Measurements from ENCODE around the gene MASP2. TPM values are rescaled to one million over a fixed set of nuclear protein-coding genes. Genes with fewer than 3 reads are reported as not detected.

The MASP2 gene
- total RNA-seq (2022; extraction: Qiagen RNA extraction; ENCODE audit: low read depth) = 0.08 to 0.30 TPM (median 0.09 TPM) in 5 replicates

GRCh38 chr1:11046625-11047365, at the start of gene MASP2:
MASP2 (minus strand) TSS chr1:11047239; CDS start chr1:11047207, 32 bp downstream.

GRCh38 chr1:11059968-11060830, 13.2 kb upstream of the MASP2 start, which contains the start of gene SRM:
SRM (minus strand) TSS chr1:11060018; CDS start chr1:11059943, 75 bp downstream.

DNA sequence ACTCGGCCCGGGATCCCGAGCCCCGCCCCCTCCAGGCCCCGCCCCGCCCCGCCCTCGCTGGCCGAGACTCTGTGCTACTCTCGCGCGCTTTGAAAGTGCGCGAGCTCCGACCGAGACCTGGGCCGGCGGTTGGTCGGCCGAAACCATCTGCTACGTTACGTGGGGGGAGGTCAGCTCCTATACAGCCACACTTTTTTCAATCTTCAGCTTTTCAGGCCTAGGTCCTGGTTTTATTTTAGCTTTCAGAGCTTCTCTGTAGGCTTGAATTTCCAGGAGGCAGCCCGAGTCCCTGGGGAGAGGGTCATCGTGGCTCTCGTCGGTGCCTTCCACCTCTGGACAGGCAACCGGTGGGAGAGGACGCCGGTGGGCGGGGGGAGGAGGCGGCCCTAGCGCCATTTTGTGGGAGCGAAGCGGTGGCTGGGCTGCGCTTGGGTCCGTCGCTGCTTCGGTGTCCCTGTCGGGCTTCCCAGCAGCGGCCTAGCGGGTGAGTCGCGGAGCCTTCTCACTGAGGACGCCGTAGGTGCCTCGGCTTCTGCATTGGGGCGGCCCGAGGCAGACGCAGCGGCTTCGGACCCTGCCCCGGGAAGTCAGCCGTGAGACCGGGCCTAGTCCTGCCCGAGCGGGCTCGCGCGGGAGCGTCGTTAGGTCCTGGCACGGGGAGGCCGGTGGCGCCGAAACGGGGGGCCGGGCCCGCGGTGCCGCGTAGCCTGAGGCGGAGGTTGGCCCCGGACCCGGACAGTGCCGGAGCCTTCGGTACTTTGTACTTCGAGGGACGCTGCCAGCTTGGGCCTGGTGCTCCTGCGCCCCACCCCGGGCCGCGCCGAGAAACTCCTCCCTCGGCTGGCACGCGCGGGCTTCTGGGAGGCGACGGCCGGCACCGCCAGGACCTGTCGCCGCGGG, 34.5 kb downstream of the MASP2 start, which contains the start of gene TARDBP:
Gene TARDBP, plus strand, starts transcription at position 395 of the 900 bp plus-strand sequence. CDS start 1,074 bp downstream, outside the sequence.

Other genes with a start within 250 kb of the MASP2 start
- 148 to 218 TPM (median 193 TPM) in 5 replicates for gene TARDBP, start 34.6 kb downstream of the MASP2 start, total RNA-seq (2022; extraction: Qiagen RNA extraction; ENCODE audit: low read depth)
- 134 to 228 TPM (median 214 TPM) in 5 replicates for gene SRM, start 12.8 kb upstream of the MASP2 start, total RNA-seq (2022; extraction: Qiagen RNA extraction; ENCODE audit: low read depth)
- 35.8 to 37.5 TPM (median 36.4 TPM) in 5 replicates for gene EXOSC10, start 52.6 kb upstream of the MASP2 start, total RNA-seq (2022; extraction: Qiagen RNA extraction; ENCODE audit: low read depth)
- gene ANGPTL7, start 142.1 kb upstream of the MASP2 start, total RNA-seq (2022; extraction: Qiagen RNA extraction; ENCODE audit: low read depth) = not detected in 5 replicates
- 12.6 to 15.0 TPM (median 13.4 TPM) in 5 replicates for gene MTOR, start 215.3 kb upstream of the MASP2 start, total RNA-seq (2022; extraction: Qiagen RNA extraction; ENCODE audit: low read depth)
- gene UBIAD1, start 226.0 kb upstream of the MASP2 start, total RNA-seq (2022; extraction: Qiagen RNA extraction; ENCODE audit: low read depth) = 13.8 to 16.3 TPM (median 14.6 TPM) in 5 replicates

All from A549 treated with RU486 at 1 μM for 4 hours (cell line).